ENCODE measurements around the gene NELFB.

The NELFB gene

DNA sequence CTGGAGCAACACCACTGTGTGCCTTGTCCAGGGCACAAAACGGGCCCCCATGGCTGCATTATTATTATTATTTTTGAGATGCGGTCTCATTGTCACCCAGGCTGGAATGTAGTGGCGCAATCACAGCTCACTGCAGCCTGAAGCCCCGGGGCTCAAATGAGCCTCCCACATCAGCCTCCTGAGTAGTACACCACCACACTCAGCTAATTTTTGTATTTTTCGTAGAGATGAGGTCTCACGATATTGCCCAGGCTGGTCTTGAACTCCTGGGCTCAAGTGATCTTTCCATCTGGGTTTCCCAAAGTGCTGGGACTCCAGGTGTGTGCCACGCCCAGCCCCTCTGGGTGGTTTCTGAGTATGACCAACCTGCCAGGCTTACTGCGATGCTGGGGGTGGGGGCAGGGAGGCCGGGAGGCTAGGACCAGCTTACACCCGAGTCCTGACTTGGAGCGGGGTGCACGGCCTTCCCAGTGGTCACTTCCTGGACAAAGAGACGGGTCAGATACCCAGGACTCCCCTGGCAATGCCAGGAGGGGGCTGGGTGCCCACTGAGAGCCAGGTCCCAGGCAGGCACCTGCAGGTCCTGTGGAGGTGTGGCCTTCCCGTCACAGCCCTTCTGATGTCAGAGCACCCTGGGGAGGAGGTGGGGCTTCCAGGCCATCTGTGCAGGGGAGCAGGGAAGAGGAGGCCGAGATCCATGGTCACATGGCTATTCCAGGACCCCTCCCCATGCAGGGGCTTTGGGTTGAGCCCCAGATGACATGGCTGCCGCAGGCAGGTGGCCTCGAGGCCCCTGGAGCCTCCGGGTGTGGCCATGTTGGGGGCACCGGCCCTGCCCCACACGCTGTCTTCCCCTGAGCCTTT lies 55.3 kb downstream of the NELFB start:
- H3K4me2 ChIP-seq = peak overlapping the region; percentile 10 to 51 (median 28); a peak in 15 of 22 replicates
- H3K9ac ChIP-seq = peak overlapping the region in 1 of 11 experiments; percentile 24; a peak in 2 of 22 replicates
- H3K27ac ChIP-seq = peak overlapping the region in 4 of 11 experiments; percentile 22 to 49 (median 33); a peak in 5 of 22 replicates
- H3K4me1 ChIP-seq = peaks cover 43 to 92% (median 81%) of the 10 kb centered on the region in 10 experiments
- H3K4me3 ChIP-seq = no peak overlapping the region
- peaks cover 0 to 9% (median 0%) of the 10 kb centered on the region in 11 experiments; a peak in 2 of 22 replicates for H4K20me1 ChIP-seq
- no peaks in the 10 kb centered on the region for H3K36me3 ChIP-seq
- 0 out of 22 replicates have a peak, but pooled peaks of 1 of the 11 experiments have one; percentile 28 for TF ChIP-seq Cebpa-rat (IDR thresholded peaks at IDR 0.05)
- no peaks in the 10 kb centered on the region for H3K27me3 ChIP-seq
- no peaks in the 10 kb centered on the region for H3K9me3 ChIP-seq (replicated peaks in 1 of 11)

DNA sequence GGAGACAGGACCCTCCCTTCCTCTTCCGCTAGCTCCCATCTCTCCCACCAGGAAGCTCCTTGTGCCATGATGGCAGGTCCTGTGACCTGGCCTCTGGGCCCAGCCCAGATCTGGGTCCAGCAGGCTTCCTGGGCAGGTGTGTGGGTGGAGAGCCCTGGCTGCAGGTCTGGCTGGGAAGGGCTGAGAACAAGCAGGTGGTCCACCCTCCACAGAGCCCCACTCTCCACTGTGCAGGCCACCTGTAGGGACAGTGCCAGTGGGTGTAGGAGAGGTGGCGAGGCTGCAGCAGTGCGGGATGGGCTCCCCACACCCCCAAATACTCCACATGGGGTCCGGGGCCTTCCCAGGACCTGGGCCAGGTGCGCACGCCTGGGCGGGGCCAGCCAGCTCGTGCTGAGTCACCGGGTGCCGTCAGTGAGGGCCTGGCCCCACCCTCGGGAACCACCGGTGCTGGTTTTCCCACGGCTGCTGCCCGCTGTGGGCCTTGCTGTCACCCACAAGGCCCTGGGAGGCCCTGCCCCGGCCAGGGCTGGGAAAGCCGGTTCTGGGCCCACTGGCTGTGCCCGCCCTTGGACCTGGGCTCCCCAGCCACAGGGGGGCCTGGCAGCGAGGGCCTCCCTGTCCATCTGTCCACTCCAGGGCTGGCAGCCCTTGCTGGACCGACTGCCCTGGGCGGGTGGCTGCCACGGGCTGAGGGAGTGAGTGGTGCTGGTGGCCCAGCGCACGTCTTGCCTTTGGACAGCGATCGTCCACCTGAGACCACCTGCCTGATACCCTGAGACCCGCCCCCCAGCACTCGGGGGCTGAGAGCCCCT lies 56.3 kb downstream of the NELFB start:
- H3K4me3 ChIP-seq = no peak overlapping the region
- H4K20me1 ChIP-seq = peaks cover 0 to 9% (median 0%) of the 10 kb centered on the region in 11 experiments; a peak in 2 of 22 replicates
- H3K27ac ChIP-seq = peak overlapping the region in 2 of 11 experiments; percentile 15 to 49; a peak in 3 of 22 replicates
- H3K9me3 ChIP-seq (replicated peaks in 1 of 11) = no peaks in the 10 kb centered on the region
- peaks cover 40 to 89% (median 78%) of the 10 kb centered on the region in 10 experiments for H3K4me1 ChIP-seq
- H3K36me3 ChIP-seq = no peaks in the 10 kb centered on the region
- H3K4me2 ChIP-seq = peak overlapping the region; percentile 10 to 51 (median 28); a peak in 15 of 22 replicates
- TF ChIP-seq Cebpa-rat (IDR thresholded peaks at IDR 0.05) = no peak
- peaks cover 0 to 3% (median 0%) of the 10 kb centered on the region in 11 experiments; a peak in 4 of 22 replicates for H3K27me3 ChIP-seq
- peak overlapping the region in 3 of 11 experiments; percentile 24 to 41 (median 32); a peak in 3 of 22 replicates for H3K9ac ChIP-seq

DNA sequence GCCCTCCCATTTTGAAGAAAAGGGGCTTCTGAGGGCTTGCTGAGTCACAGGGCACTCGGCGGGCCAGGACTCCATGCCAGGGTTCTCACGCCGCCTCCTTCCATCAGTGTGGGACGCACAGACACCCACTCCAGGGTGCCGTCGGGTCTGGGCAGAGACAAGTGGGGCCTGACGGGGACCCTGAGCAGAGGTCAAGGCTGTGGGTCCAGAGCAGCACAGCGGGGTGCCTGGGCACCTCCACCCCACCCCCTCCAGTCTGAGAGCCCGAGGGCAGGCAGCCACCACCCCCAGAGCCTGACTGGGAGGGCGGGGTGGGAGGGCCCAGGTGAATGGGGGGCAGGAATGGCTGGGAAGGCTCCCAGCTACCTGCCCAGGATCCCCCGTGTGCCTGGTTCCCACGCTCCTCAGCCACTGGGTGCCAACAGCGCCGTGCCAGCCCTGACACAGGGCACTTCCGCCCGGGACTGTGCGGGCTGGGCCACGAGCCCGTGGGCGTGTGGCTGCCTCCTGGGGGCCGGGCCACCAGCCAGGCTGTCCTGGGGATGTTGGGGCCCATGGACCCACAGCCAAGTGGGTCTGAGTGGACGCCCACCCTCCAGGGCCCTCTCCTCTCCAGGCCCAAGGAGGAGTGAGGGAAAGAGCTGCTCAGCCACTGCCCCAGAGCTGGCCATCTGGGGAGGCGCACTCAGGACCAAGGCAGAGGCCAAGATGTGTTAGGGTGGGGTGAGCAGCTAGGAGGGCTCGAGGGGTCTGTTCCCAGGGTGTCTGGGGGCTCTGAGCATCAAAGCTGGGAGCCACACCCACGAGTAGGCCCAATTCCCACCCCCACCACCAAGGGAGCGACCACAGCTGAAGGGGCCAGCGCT lies 57.1 kb downstream of the NELFB start:
- no peak for TF ChIP-seq Cebpa-rat (IDR thresholded peaks at IDR 0.05)
- H4K20me1 ChIP-seq = peaks cover 0 to 9% (median 0%) of the 10 kb centered on the region in 11 experiments; a peak in 2 of 22 replicates
- no peaks in the 10 kb centered on the region for H3K9me3 ChIP-seq (replicated peaks in 1 of 11)
- H3K4me3 ChIP-seq = no peak overlapping the region
- H3K4me2 ChIP-seq = peak overlapping the region in 4 of 11 experiments; percentile 19 to 51 (median 29); a peak in 4 of 22 replicates
- H3K27ac ChIP-seq = peak overlapping the region in 2 of 11 experiments; percentile 15 to 49; a peak in 3 of 22 replicates
- peaks cover 0 to 8% (median 0%) of the 10 kb centered on the region in 11 experiments; a peak in 4 of 22 replicates for H3K27me3 ChIP-seq
- H3K9ac ChIP-seq = peak overlapping the region in 1 of 11 experiments; percentile 41; a peak in 1 of 22 replicates
- no peaks in the 10 kb centered on the region for H3K36me3 ChIP-seq
- peaks cover 37 to 89% (median 78%) of the 10 kb centered on the region in 10 experiments for H3K4me1 ChIP-seq

DNA sequence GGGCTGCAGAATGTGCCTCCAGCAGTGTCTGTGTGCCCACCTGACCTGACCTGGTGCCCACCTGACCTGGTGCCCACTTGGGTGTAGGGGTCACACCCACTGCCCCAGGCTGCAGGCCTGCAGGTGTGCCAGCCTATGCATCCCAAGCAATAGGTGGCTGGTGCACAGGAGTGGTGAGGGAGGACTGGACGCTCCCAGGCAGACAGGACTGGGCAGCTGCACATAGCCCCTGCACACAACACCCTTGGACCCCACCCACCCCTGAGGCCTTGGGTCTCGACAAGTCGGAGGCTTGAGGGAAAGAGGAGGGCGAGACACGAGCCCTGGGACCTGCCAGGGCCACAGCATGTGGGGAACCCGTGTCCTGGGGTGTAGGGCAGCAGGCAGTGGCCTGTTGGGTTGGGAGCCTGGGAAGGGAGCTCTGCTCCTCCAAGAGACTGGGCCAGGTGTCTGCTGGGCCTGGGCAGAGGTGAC lies 57.8 kb downstream of the NELFB start:
- Histone ChIP-seq H4K20me1 (peaks cover 0 to 9% (median 0%) of the 10 kb centered on the region in 11 experiments; a peak in 2 of 22 replicates), H3K9ac (peak overlapping the region in 2 of 11 experiments; percentile 7 to 14; a peak in 3 of 22 replicates), H3K4me1 (peaks cover 38 to 89% (median 78%) of the 10 kb centered on the region in 10 experiments), H3K27ac (peak overlapping the region in 1 of 11 experiments; percentile 1; a peak in 2 of 22 replicates), H3K4me3 (no peak overlapping the region), H3K36me3 (no peaks in the 10 kb centered on the region), H3K4me2 (peak overlapping the region in 6 of 11 experiments; percentile 22 to 57 (median 49); a peak in 5 of 22 replicates), H3K9me3 (replicated peaks in 1 of 11) (no peaks in the 10 kb centered on the region), H3K27me3 (peaks cover 0 to 8% (median 0%) of the 10 kb centered on the region in 11 experiments; a peak in 4 of 22 replicates)
- no peak for TF ChIP-seq Cebpa-rat (IDR thresholded peaks at IDR 0.05)

DNA sequence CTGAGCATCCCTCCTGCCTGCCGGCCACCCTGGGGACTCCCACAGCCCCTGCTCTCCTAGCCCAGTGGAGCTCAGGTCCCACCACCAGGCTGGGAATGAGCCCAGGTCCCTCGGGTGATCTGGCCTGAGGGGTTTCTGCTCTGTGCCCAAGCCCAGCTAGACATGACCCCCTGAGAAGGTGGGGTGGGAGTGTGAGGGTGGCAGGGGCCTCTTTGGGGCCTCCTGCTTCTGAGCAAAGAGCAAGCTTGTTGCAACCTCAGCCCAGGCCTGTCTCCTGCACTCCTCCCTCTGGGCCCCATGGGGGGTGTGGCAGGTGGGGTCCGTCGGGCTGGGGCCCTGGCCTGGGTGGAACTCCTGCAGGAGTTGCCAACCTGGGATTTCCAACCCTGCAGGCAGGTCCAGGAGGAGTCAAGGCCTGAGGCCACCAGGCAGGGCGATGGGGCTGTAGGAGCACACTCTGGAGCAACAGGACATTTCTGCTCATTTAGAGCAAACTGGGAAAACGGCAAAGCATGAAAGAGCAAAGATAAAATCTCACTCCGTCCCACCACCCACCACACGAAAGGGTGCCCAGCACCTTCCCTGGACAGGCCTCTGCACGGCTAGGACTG lies 58.3 kb downstream of the NELFB start:
- Histone ChIP-seq H3K9me3 (replicated peaks in 1 of 11) (no peaks in the 10 kb centered on the region), H3K9ac (peak overlapping the region in 3 of 11 experiments; percentile 7 to 38 (median 14); a peak in 3 of 22 replicates), H3K4me1 (peaks cover 44 to 89% (median 78%) of the 10 kb centered on the region in 10 experiments), H4K20me1 (peaks cover 0 to 9% (median 0%) of the 10 kb centered on the region in 11 experiments; a peak in 2 of 22 replicates), H3K27ac (peak overlapping the region in 1 of 11 experiments; percentile 1; a peak in 2 of 22 replicates), H3K27me3 (peaks cover 0 to 8% (median 0%) of the 10 kb centered on the region in 11 experiments; a peak in 4 of 22 replicates), H3K36me3 (no peaks in the 10 kb centered on the region), H3K4me3 (no peak overlapping the region), H3K4me2 (peak overlapping the region in 7 of 11 experiments; percentile 13 to 57 (median 48); a peak in 9 of 22 replicates)
- TF ChIP-seq Cebpa-rat (IDR thresholded peaks at IDR 0.05) = no peak

DNA sequence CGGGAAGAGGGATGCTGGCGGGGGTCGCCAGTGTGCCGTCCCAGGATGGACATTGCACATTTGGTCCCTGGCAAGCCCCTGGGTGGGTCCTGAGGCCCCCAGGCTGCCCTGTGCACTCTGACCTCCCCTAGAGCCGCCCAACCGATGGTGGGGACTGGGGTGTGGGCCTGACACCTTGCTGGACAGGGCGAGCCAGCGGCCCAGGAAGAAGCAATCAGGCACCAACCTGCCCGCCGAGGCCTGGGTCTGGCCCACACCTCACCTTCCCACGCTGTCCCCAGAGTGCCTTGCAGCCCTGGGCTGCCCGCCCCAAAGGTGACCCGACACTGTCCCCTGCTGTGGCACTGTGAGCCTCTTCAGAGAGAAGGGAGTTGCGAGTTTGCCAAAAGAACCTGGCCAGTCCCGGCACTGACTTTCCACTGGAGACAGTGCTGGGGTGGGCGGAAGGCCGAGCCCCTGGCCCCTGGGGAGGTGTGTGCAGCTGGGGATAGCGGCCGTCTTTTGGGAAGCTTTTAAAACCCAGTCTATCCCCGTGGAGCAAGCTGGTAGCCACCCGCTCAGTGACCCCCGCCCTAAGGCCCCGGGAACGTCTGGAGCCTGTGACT lies 58.9 kb downstream of the NELFB start:
- peaks cover 50 to 91% (median 83%) of the 10 kb centered on the region in 10 experiments for H3K4me1 ChIP-seq
- H3K36me3 ChIP-seq = no peaks in the 10 kb centered on the region
- peaks cover 0 to 8% (median 0%) of the 10 kb centered on the region in 11 experiments; a peak in 4 of 22 replicates for H3K27me3 ChIP-seq
- H3K27ac ChIP-seq = no peak overlapping the region
- H3K9me3 ChIP-seq (replicated peaks in 1 of 11) = no peaks in the 10 kb centered on the region
- peak overlapping the region in 3 of 11 experiments; percentile 4 to 24 (median 14); a peak in 3 of 22 replicates for H3K9ac ChIP-seq
- H3K4me2 ChIP-seq = peak overlapping the region in 7 of 11 experiments; percentile 13 to 57 (median 48); a peak in 12 of 22 replicates
- peaks cover 0 to 9% (median 0%) of the 10 kb centered on the region in 11 experiments; a peak in 2 of 22 replicates for H4K20me1 ChIP-seq
- no peak overlapping the region for H3K4me3 ChIP-seq
- no peak for TF ChIP-seq Cebpa-rat (IDR thresholded peaks at IDR 0.05)

Data from BLaER1 treated with 17β-estradiol and CSF1 and Interleukin-3, amounts not matched to agents 10 nM and 100 nM (cell line).